Ishikawa (cell line): ENCODE data around the gene IL1RAPL1.

ENCODE experiments used
- CREB1 ChIP-seq: IDR thresholded peaks from 2 replicates; pipeline ENCODE4 v1.6.1; 2012; ENCODE audit warnings: low read depth
- EGR1 ChIP-seq: IDR thresholded peaks from 2 replicates; pipeline ENCODE4 v1.6.1; 2012
- EP300 ChIP-seq: IDR thresholded peaks from 2 replicates; pipeline ENCODE4 v1.6.1; 2012; ENCODE audit warnings: borderline replicate concordance
- FOXM1 ChIP-seq: IDR thresholded peaks from 2 replicates; pipeline ENCODE4 v1.6.1; 2012; ENCODE audit warnings: low read depth, borderline replicate concordance
- MAX ChIP-seq: IDR thresholded peaks from 2 replicates; pipeline ENCODE4 v1.6.1; 2012
- NFIC ChIP-seq: IDR thresholded peaks from 2 replicates; pipeline ENCODE4 v1.6.1; 2012
- RAD21 ChIP-seq: IDR thresholded peaks from 2 replicates; pipeline ENCODE4 v1.6.1; 2012; ENCODE audit warnings: low read depth
- REST ChIP-seq: IDR thresholded peaks from 2 replicates; pipeline ENCODE4 v1.6.1; 2012; ENCODE audit warnings: low read depth, mild to moderate bottlenecking
- TCF12 ChIP-seq: IDR thresholded peaks from 2 replicates; pipeline ENCODE4 v1.6.1; 2012; ENCODE audit warnings: low read depth
- USF1 ChIP-seq: IDR thresholded peaks from 2 replicates; pipeline ENCODE4 v1.6.1; 2012
- ZBTB7A ChIP-seq: IDR thresholded peaks from 2 replicates; pipeline ENCODE4 v1.6.1; 2012; ENCODE audit warnings: low read depth

GRCh38 chrX:28850955-28851354 lies 263.7 kb downstream of the IL1RAPL1 start:
- TF ChIP-seq RAD21 (no peak), EP300 (no peak), EGR1 (no peak), FOXM1 (no peak), TCF12 (no peak), MAX (no peak), NFIC (no peak), USF1 (no peak), REST (no peak), ZBTB7A (no peak), CREB1 (no peak)
